NCI-H146 (cell line): ENCODE measurements around the gene LOXL4.
"Not testable (repeated sequence)": the region's sequence is repeated elsewhere in the genome, so short reads cannot be mapped to it uniquely, and the experiment has no call there.

Source experiments
- DNase-seq: peaks from one replicate; lab custom pipeline; 2025; lab: John Stamatoyannopoulos, UW

Gene LOXL4

GRCh38 chr10:98244141-98244540, 23.9 kb downstream of the LOXL4 start:
- no peak for DNase-seq

GRCh38 chr10:98242823-98243222, 25.2 kb downstream of the LOXL4 start:
- no peak for DNase-seq

- DNase-seq: no peak
Observed at GRCh38 chr10:98240524-98240923, 27.5 kb downstream of the LOXL4 start.

GRCh38 chr10:98238391-98238790, 29.6 kb downstream of the LOXL4 start:
- no peak for DNase-seq

GRCh38 chr10:98236862-98237261, 31.1 kb downstream of the LOXL4 start:
- no peak for DNase-seq

GRCh38 chr10:98235846-98236245, 32.1 kb downstream of the LOXL4 start:
- DNase-seq: no peak

GRCh38 chr10:98231417-98231816, 36.6 kb downstream of the LOXL4 start:
- no peak for DNase-seq

GRCh38 chr10:98228266-98228665, 39.7 kb downstream of the LOXL4 start:
- DNase-seq: not testable (repeated sequence)

GRCh38 chr10:98227713-98228112, 40.3 kb downstream of the LOXL4 start:
- not testable (repeated sequence) for DNase-seq

- no peak for DNase-seq
Observed at GRCh38 chr10:98226508-98227144, 41.4 kb downstream of the LOXL4 start.

- DNase-seq: no peak
Observed at GRCh38 chr10:98224996-98225395, 43.0 kb downstream of the LOXL4 start.

- DNase-seq: no peak
Observed at GRCh38 chr10:98224509-98224908, 43.5 kb downstream of the LOXL4 start.

GRCh38 chr10:98223874-98224273, 44.1 kb downstream of the LOXL4 start:
- DNase-seq: no peak

- DNase-seq: no peak
Observed at GRCh38 chr10:98217801-98218200, 50.2 kb downstream of the LOXL4 start.

- DNase-seq: no peak
Observed at GRCh38 chr10:98215373-98215772, 52.6 kb downstream of the LOXL4 start.

- no peak for DNase-seq
Observed at GRCh38 chr10:98213740-98214139, 54.3 kb downstream of the LOXL4 start.

GRCh38 chr10:98212196-98212595, 55.8 kb downstream of the LOXL4 start:
- no peak for DNase-seq

GRCh38 chr10:98209441-98209840, 58.6 kb downstream of the LOXL4 start:
- DNase-seq: no peak

- DNase-seq: no peak
Observed at GRCh38 chr10:98208925-98209324, 59.1 kb downstream of the LOXL4 start.

- DNase-seq: no peak
Observed at GRCh38 chr10:98205351-98205750, 62.6 kb downstream of the LOXL4 start.

- DNase-seq: no peak
Observed at GRCh38 chr10:98202378-98202777, 65.6 kb downstream of the LOXL4 start.

- no peak for DNase-seq
Observed at GRCh38 chr10:98201760-98202159, 66.2 kb downstream of the LOXL4 start.
